ENCODE data around the gene TBXA2R. TPM values are rescaled to one million over a fixed set of nuclear protein-coding genes. Genes with fewer than 3 reads are reported as not detected.
"Not testable (repeated sequence)": the region's sequence is repeated elsewhere in the genome, so short reads cannot be mapped to it uniquely, and the experiment has no call there.

TBXA2R gene
- total RNA-seq, 4 donors from 2014 or later = 0.32 to 0.85 (median 0.41) TPM

- Histone ChIP-seq H3K36me3 (peaks cover 4% of the 10 kb centered on the region), H3K27ac (peak overlapping the region; percentile 26), H3K9me3 (no peaks in the 10 kb centered on the region), H3K4me3 (peak overlapping the region; percentile 90), H3K4me1 (peaks cover 43% of the 10 kb centered on the region), H3K27me3 (no peaks in the 10 kb centered on the region)
- DNase-seq (ENCODE audit: low spot score in 2 of 2) = peak; percentile 100
- no peak for TF ChIP-seq POLR2A (IDR thresholded peaks at IDR 0.05)
- TF ChIP-seq POLR2AphosphoS5 (IDR thresholded peaks at IDR 0.05) = peak in 1 of 3 donors; percentile 43
- 2% methylated on average over 23 of the region's 48 CpGs for WGBS
Measured at GRCh38 chr19:3572132-3572854, 34.4 kb downstream of the TBXA2R start.

GRCh38 chr19:3570606-3571011 is 36.1 kb downstream of the TBXA2R start:
- no peak for DNase-seq (ENCODE audit: low spot score in 2 of 2)
- Histone ChIP-seq H3K4me1 (peaks cover 27% of the 10 kb centered on the region), H3K9me3 (no peaks in the 10 kb centered on the region), H3K27ac (peak overlapping the region; percentile 18), H3K36me3 (peaks cover 4% of the 10 kb centered on the region), H3K27me3 (no peaks in the 10 kb centered on the region), H3K4me3 (no peak overlapping the region)
- WGBS = 58% methylated on average over 7 of the region's 7 CpGs
- TF ChIP-seq EP300 (IDR thresholded peaks at IDR 0.05) (no peak), POLR2AphosphoS5 (IDR thresholded peaks at IDR 0.05) (no peak), POLR2A (IDR thresholded peaks at IDR 0.05) (no peak), CTCF (IDR thresholded peaks at IDR 0.05) (no peak)

GRCh38 chr19:3570042-3570441 is 36.6 kb downstream of the TBXA2R start:
- not testable (repeated sequence) for H3K27me3 ChIP-seq; H3K4me3 ChIP-seq; DNase-seq (ENCODE audit: low spot score in 2 of 2); H3K36me3 ChIP-seq; H3K27ac ChIP-seq; H3K9me3 ChIP-seq
- WGBS = 83% methylated on average over 11 of the region's 11 CpGs
- H3K4me1 ChIP-seq = peaks cover 22% of the 10 kb centered on the region

GRCh38 chr19:3565139-3565538 is 41.5 kb downstream of the TBXA2R start:
- no peak overlapping the region for H3K27ac ChIP-seq
- no peaks in the 10 kb centered on the region for H3K27me3 ChIP-seq
- no peaks in the 10 kb centered on the region for H3K36me3 ChIP-seq
- no peak overlapping the region for H3K4me3 ChIP-seq
- 91% methylated on average over 19 of the region's 19 CpGs for WGBS
- no peaks in the 10 kb centered on the region for H3K9me3 ChIP-seq
- no peaks in the 10 kb centered on the region for H3K4me1 ChIP-seq
- no peak for DNase-seq (ENCODE audit: low spot score in 2 of 2)
- no peak for TF ChIP-seq EP300 (IDR thresholded peaks at IDR 0.05)
- TF ChIP-seq CTCF (IDR thresholded peaks at IDR 0.05) = no peak
- no peak for TF ChIP-seq POLR2A (IDR thresholded peaks at IDR 0.05)
- TF ChIP-seq POLR2AphosphoS5 (IDR thresholded peaks at IDR 0.05) = no peak

GRCh38 chr19:3563709-3564524 is 42.8 kb downstream of the TBXA2R start:
- 76% methylated on average over 17 of the region's 17 CpGs for WGBS
- Histone ChIP-seq H3K9me3 (no peaks in the 10 kb centered on the region), H3K4me1 (no peaks in the 10 kb centered on the region), H3K4me3 (no peak overlapping the region), H3K27ac (no peak overlapping the region), H3K27me3 (no peaks in the 10 kb centered on the region), H3K36me3 (no peaks in the 10 kb centered on the region)
- TF ChIP-seq EP300 (IDR thresholded peaks at IDR 0.05) = no peak
- TF ChIP-seq POLR2A (IDR thresholded peaks at IDR 0.05) = no peak
- TF ChIP-seq POLR2AphosphoS5 (IDR thresholded peaks at IDR 0.05) = no peak
- no peak for TF ChIP-seq CTCF (IDR thresholded peaks at IDR 0.05)
- DNase-seq (ENCODE audit: low spot score in 2 of 2) = no peak

Data from suprapubic skin (tissue), 4 donors.